ENCODE results near the gene SLC25A1.

Gene SLC25A1

DNA sequence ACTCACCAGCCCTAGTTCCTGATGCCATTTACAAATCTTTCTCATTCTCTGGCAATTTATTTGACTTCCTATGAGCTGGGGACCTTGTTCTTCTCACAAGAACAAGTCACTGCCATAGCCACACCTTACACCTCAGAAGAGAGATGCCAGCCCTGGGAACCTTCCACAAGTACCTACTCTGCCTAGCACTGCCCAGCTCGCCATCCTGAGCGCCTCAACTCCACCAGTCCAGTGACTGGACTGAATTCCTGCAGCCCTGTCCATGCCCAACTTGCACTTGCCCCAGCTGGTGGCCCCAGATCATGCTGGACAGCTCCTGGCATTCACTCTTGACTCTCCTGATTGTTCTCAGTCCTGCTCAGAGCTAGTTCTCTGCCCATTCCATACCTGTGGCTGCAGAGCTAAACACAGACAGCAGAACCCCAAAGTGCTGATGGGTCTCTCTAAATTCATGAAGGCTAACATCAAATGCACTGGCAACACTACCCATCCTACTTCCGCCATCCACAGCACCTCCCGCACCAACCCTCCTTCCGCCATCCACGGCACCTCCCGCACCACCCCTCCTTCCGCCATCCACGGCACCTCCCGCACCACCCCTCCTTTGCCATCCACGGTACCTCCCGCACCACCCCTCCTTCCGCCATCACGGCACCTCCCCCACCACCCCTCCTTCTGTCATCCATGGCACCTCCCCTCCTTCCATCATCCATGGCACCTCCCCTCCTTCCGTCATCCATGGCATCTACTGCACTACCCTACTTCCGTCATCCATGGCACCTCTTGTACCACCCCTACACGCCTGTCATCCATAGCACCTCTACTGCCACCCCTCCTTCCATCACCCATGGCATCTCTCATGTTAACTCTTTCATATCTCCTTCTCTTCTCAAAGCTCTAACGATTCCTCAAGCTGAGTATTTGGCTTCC, 23.6 kb upstream of the SLC25A1 start:
- no peak overlapping the region for H3K27ac ChIP-seq (ENCODE audit: low read length)
- no peaks in the 10 kb centered on the region for H3K9me3 ChIP-seq (ENCODE audit: insufficient read depth, low read length)
- no peaks in the 10 kb centered on the region for H3K79me2 ChIP-seq (ENCODE audit: low read length)
- no peak overlapping the region for H2AFZ ChIP-seq (ENCODE audit: low read depth, low read length)
- H3K36me3 ChIP-seq (replicated peaks; ENCODE audit: low read depth, low read length) = no peaks in the 10 kb centered on the region
- H3K27me3 ChIP-seq (ENCODE audit: low read depth, low read length) = peaks cover 4% of the 10 kb centered on the region; the same call in 1 of the 2 replicates
- H4K20me1 ChIP-seq (ENCODE audit: insufficient read depth, low read length) = no peaks in the 10 kb centered on the region
- H3K4me3 ChIP-seq (ENCODE audit: low read length) = no peak overlapping the region
- TF ChIP-seq, protein P1, sequence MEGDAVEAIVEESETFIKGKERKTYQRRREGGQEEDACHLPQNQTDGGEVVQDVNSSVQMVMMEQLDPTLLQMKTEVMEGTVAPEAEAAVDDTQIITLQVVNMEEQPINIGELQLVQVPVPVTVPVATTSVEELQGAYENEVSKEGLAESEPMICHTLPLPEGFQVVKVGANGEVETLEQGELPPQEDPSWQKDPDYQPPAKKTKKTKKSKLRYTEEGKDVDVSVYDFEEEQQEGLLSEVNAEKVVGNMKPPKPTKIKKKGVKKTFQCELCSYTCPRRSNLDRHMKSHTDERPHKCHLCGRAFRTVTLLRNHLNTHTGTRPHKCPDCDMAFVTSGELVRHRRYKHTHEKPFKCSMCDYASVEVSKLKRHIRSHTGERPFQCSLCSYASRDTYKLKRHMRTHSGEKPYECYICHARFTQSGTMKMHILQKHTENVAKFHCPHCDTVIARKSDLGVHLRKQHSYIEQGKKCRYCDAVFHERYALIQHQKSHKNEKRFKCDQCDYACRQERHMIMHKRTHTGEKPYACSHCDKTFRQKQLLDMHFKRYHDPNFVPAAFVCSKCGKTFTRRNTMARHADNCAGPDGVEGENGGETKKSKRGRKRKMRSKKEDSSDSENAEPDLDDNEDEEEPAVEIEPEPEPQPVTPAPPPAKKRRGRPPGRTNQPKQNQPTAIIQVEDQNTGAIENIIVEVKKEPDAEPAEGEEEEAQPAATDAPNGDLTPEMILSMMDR (IDR thresholded peaks at IDR 0.05; ENCODE audit: low read depth, low read length) = no peak
- TF ChIP-seq EZH2phosphoT487 (IDR thresholded peaks at IDR 0.05; ENCODE audit: low read depth) = no peak
- no peak overlapping the region for H3K9ac ChIP-seq (ENCODE audit: low read length)
- H3K4me1 ChIP-seq (ENCODE audit: low read length) = no peaks in the 10 kb centered on the region
- no peak overlapping the region for H3K4me2 ChIP-seq (ENCODE audit: low read length)

DNA sequence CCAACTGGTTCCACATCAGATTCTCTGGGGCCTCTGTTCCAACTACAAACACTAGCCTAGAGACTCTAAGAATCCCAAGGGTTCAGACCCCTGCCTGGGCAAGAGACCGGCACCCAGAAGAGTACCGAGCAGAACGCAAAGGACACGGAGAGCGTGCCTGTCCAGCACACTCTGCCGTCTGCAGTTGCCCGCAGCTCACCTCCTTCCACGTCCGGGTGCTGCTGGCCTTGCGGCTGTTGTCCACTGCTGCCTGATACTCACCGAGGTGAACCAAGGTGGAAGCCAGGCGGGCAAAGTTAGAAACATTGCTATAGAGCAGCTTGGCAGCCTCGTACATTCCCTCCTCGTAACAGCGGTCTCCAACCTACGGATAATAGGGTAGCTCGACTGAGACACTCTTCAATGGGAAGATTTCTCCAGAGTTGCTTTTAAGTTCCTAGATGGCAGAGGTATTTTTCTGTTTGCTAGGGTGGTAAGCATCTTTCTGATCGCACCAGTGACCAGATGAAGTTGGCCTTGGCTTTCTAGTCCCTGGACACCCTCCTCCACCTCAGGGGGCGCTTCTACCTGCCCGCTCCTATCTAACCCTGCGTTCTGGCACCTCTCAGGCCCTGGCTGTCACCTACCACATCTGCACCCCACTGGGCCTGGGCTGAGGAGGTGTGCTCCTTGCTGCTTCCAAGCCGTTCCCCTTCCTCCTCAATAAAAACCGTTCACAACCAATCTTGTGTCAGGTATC, 22.8 kb upstream of the SLC25A1 start:
- Histone ChIP-seq H3K27me3 (ENCODE audit: low read depth, low read length) (peaks cover 4% of the 10 kb centered on the region; the same call in 1 of the 2 replicates), H3K4me3 (ENCODE audit: low read length) (no peak overlapping the region), H3K4me2 (ENCODE audit: low read length) (no peak overlapping the region), H3K9me3 (ENCODE audit: insufficient read depth, low read length) (no peaks in the 10 kb centered on the region), H3K9ac (ENCODE audit: low read length) (no peak overlapping the region), H4K20me1 (ENCODE audit: insufficient read depth, low read length) (no peaks in the 10 kb centered on the region), H3K36me3 (replicated peaks; ENCODE audit: low read depth, low read length) (no peaks in the 10 kb centered on the region), H2AFZ (ENCODE audit: low read depth, low read length) (no peak overlapping the region), H3K27ac (ENCODE audit: low read length) (no peak overlapping the region), H3K79me2 (ENCODE audit: low read length) (no peaks in the 10 kb centered on the region), H3K4me1 (ENCODE audit: low read length) (no peaks in the 10 kb centered on the region)
- TF ChIP-seq, protein P1 (IDR thresholded peaks at IDR 0.05; ENCODE audit: low read depth, low read length) = no peak
- TF ChIP-seq EZH2phosphoT487 (IDR thresholded peaks at IDR 0.05; ENCODE audit: low read depth) = no peak

- no peak overlapping the region for H2AFZ ChIP-seq (ENCODE audit: low read depth, low read length)
- no peak overlapping the region for H3K27ac ChIP-seq (ENCODE audit: low read length)
- H3K27me3 ChIP-seq (ENCODE audit: low read depth, low read length) = peaks cover 4% of the 10 kb centered on the region; the same call in 1 of the 2 replicates
- H3K4me1 ChIP-seq (ENCODE audit: low read length) = no peaks in the 10 kb centered on the region
- no peaks in the 10 kb centered on the region for H3K9me3 ChIP-seq (ENCODE audit: insufficient read depth, low read length)
- H4K20me1 ChIP-seq (ENCODE audit: insufficient read depth, low read length) = no peaks in the 10 kb centered on the region
- no peak overlapping the region for H3K4me3 ChIP-seq (ENCODE audit: low read length)
- H3K9ac ChIP-seq (ENCODE audit: low read length) = no peak overlapping the region
- H3K79me2 ChIP-seq (ENCODE audit: low read length) = no peaks in the 10 kb centered on the region
- no peaks in the 10 kb centered on the region for H3K36me3 ChIP-seq (replicated peaks; ENCODE audit: low read depth, low read length)
- H3K4me2 ChIP-seq (ENCODE audit: low read length) = no peak overlapping the region
- no peak for TF ChIP-seq EZH2phosphoT487 (IDR thresholded peaks at IDR 0.05; ENCODE audit: low read depth)
- TF ChIP-seq, protein P1 (IDR thresholded peaks at IDR 0.05; ENCODE audit: low read depth, low read length) = no peak
These were observed 20.9 kb upstream of the SLC25A1 start for GRCh38 chr22:19199479-19199878.
